ENCODE measurements around the gene TLK2. TPM values are rescaled to one million over a fixed set of nuclear protein-coding genes. Genes with fewer than 3 reads are reported as not detected.
"Not testable (repeated sequence)": the region's sequence is repeated elsewhere in the genome, so short reads cannot be mapped to it uniquely, and the experiment has no call there.

The TLK2 gene
- total RNA-seq, 1 experiment from 2014 or later: 54.7 TPM

- Histone ChIP-seq H3K36me3 (ENCODE audit: insufficient read depth, low read length, poor library complexity, severe bottlenecking) (peaks cover 48% of the 10 kb centered on the region), H3K4me3 (ENCODE audit: low read depth, low read length, poor library complexity, severe bottlenecking) (no peak overlapping the region), H3K27ac (ENCODE audit: low read depth, low read length, poor library complexity, severe bottlenecking) (no peak overlapping the region), H3K9me3 (ENCODE audit: low read depth, low read length, poor library complexity, severe bottlenecking) (no peaks in the 10 kb centered on the region), H3K4me1 (ENCODE audit: insufficient read depth, low read length, poor library complexity, severe bottlenecking) (no peaks in the 10 kb centered on the region), H3K27me3 (replicated peaks; ENCODE audit: insufficient read depth, low read depth, low read length, poor library complexity) (no peaks in the 10 kb centered on the region)
- BruUV-seq (replicated peaks): no TSS peak
- POLR2A ChIA-PET (ENCODE audit: low non-redundant PET): no interaction called here
- CTCF ChIA-PET: no interaction called here
- DNase-seq (ENCODE audit: low spot score): no peak
- intact Hi-C loops (cut with micrococcal nuclease; ENCODE audit: unreplicated experiment): no loop called here
- no peak for TF ChIP-seq CTCF (conservative IDR thresholded peaks at IDR 0.05; ENCODE audit: low read depth, low read length)
- TF ChIP-seq EZH2 (IDR thresholded peaks at IDR 0.05; ENCODE audit: borderline replicate concordance, low read depth, low read length, poor library complexity, severe bottlenecking): no peak
These were observed 121.5 kb downstream of the TLK2 start for GRCh38 chr17:62599964-62600657.

GRCh38 chr17:62600805-62601204, 122.2 kb downstream of the TLK2 start:
- BruUV-seq (replicated peaks): no TSS peak
- intact Hi-C loops (cut with micrococcal nuclease; ENCODE audit: unreplicated experiment): no loop called here
- Histone ChIP-seq H3K27ac (ENCODE audit: low read depth, low read length, poor library complexity, severe bottlenecking) (no peak overlapping the region), H3K36me3 (ENCODE audit: insufficient read depth, low read length, poor library complexity, severe bottlenecking) (peaks cover 44% of the 10 kb centered on the region), H3K9me3 (ENCODE audit: low read depth, low read length, poor library complexity, severe bottlenecking) (no peaks in the 10 kb centered on the region), H3K4me3 (ENCODE audit: low read depth, low read length, poor library complexity, severe bottlenecking) (no peak overlapping the region), H3K4me1 (ENCODE audit: insufficient read depth, low read length, poor library complexity, severe bottlenecking) (no peaks in the 10 kb centered on the region), H3K27me3 (replicated peaks; ENCODE audit: insufficient read depth, low read depth, low read length, poor library complexity) (no peaks in the 10 kb centered on the region)
- TF ChIP-seq CTCF (conservative IDR thresholded peaks at IDR 0.05; ENCODE audit: low read depth, low read length) (no peak), EZH2 (IDR thresholded peaks at IDR 0.05; ENCODE audit: borderline replicate concordance, low read depth, low read length, poor library complexity, severe bottlenecking) (no peak)
- ChIA-PET CTCF (no interaction called here), POLR2A (ENCODE audit: low non-redundant PET) (no interaction called here)
- no peak for DNase-seq (ENCODE audit: low spot score)

DNA sequence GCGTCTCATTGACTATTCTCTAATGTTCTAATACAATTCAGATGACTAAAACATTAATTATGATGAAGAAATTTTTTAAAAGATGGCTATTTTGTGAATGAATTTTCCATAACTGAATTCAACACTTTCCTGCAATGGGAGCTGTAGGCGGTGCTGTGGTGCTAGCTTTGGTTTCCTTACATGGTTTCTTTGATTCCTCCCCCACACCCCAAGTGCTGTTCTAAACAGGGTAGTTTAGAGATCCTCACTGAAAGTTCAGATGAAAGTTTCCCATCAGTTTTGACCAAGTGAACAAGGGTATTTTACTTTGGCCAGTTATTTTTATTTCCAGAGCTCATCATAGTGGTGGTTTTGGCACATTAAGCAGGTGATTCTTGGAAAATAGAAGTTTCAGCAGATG, 122.8 kb downstream of the TLK2 start:
- DNase-seq (ENCODE audit: low spot score): no peak
- CTCF ChIA-PET: no interaction called here
- BruUV-seq (replicated peaks): no TSS peak
- POLR2A ChIA-PET (ENCODE audit: low non-redundant PET): no interaction called here
- H3K27me3 ChIP-seq (replicated peaks; ENCODE audit: insufficient read depth, low read depth, low read length, poor library complexity): no peaks in the 10 kb centered on the region
- intact Hi-C loops (cut with micrococcal nuclease; ENCODE audit: unreplicated experiment): no loop called here
- no peak for TF ChIP-seq EZH2 (IDR thresholded peaks at IDR 0.05; ENCODE audit: borderline replicate concordance, low read depth, low read length, poor library complexity, severe bottlenecking)
- no peak for TF ChIP-seq CTCF (conservative IDR thresholded peaks at IDR 0.05; ENCODE audit: low read depth, low read length)
- no peak overlapping the region for H3K27ac ChIP-seq (ENCODE audit: low read depth, low read length, poor library complexity, severe bottlenecking)
- no peaks in the 10 kb centered on the region for H3K4me1 ChIP-seq (ENCODE audit: insufficient read depth, low read length, poor library complexity, severe bottlenecking)
- peaks cover 45% of the 10 kb centered on the region for H3K36me3 ChIP-seq (ENCODE audit: insufficient read depth, low read length, poor library complexity, severe bottlenecking)
- no peaks in the 10 kb centered on the region for H3K9me3 ChIP-seq (ENCODE audit: low read depth, low read length, poor library complexity, severe bottlenecking)
- no peak overlapping the region for H3K4me3 ChIP-seq (ENCODE audit: low read depth, low read length, poor library complexity, severe bottlenecking)

DNA sequence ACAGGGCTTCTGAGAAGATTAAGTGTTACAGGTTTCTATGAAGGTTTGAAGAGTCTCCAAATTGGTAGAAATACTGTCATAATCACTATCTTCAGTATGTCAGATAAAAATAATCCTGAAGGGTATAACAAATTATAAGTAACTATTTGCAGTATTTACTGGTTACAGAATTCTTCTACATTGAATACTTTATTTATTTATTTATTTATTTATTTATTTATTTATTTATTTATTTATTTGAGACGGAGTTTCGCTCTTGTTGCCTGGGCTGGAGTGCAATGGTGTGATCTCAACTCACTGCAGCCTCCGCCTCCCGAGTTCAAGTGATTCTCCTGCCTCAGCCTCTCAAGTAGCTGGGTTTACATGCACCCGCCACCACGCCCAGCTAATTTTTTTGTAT, 125.2 kb downstream of the TLK2 start:
- H3K27me3 ChIP-seq (replicated peaks; ENCODE audit: insufficient read depth, low read depth, low read length, poor library complexity); H3K4me1 ChIP-seq (ENCODE audit: insufficient read depth, low read length, poor library complexity, severe bottlenecking); BruUV-seq (replicated peaks); CTCF ChIA-PET; H3K4me3 ChIP-seq (ENCODE audit: low read depth, low read length, poor library complexity, severe bottlenecking); DNase-seq (ENCODE audit: low spot score); H3K27ac ChIP-seq (ENCODE audit: low read depth, low read length, poor library complexity, severe bottlenecking); H3K9me3 ChIP-seq (ENCODE audit: low read depth, low read length, poor library complexity, severe bottlenecking); intact Hi-C loops (cut with micrococcal nuclease; ENCODE audit: unreplicated experiment); POLR2A ChIA-PET (ENCODE audit: low non-redundant PET): not testable (repeated sequence)
- peaks cover 46% of the 10 kb centered on the region for H3K36me3 ChIP-seq (ENCODE audit: insufficient read depth, low read length, poor library complexity, severe bottlenecking)

Measured in A673 (cell line).